Ovary (tissue), 9 donors: ENCODE data around the gene RHOB. TPM values are rescaled to one million over a fixed set of nuclear protein-coding genes. Genes with fewer than 3 reads are reported as not detected.

Source experiments
- DNase-seq, 5 donors: peaks; one replicate each; pipeline ENCODE4 v3.0.0-alpha.2; 2019 to 2020
- H3K27ac ChIP-seq, 2 donors: fragments of 200-600 bp; one replicate each; pipeline versions ENCODE4 v1.5.1 to v1.8.0; 2019 to 2022
- H3K27me3 ChIP-seq: fragments of 200-600 bp; one replicate; pipeline ENCODE4 v1.8.0; 2022
- H3K36me3 ChIP-seq: fragments of 200-600 bp; sonication (generic); one replicate; pipeline ENCODE4 v1.5.1; 2019
- H3K4me1 ChIP-seq: one replicate; pipeline ENCODE4 v1.8.1; 2013; ENCODE audit warnings: mild to moderate bottlenecking, moderate library complexity; ENCODE audit not compliant: insufficient read depth
- H3K4me3 ChIP-seq: fragments of 200-600 bp; sonication (generic); one replicate; pipeline ENCODE4 v1.5.1; 2017
- H3K9me3 ChIP-seq, 2 donors: fragments of 200-600 bp in 1 of 2; sonication (generic) in 1 of 2; one replicate each; pipeline versions ENCODE4 v1.5.1 to v1.8.1; 2013 to 2019; ENCODE audit warnings: mild to moderate bottlenecking in 1 of 2, moderate library complexity in 1 of 2
- CTCF ChIP-seq, 3 donors: fragments of 450-650 bp in 2 of 3; fragments of 200-600 bp in 1 of 3; IDR thresholded peaks; one replicate each; pipeline versions ENCODE4 v1.5.1 to v1.8.0; 2016 to 2022; ENCODE audit warnings: antibody characterized with exemption in 3 of 3, mild to moderate bottlenecking in 1 of 3
- EP300 ChIP-seq: sonication (generic); formaldehyde crosslinking; IDR thresholded peaks from one replicate; pipeline ENCODE4 v1.6.1; 2017; ENCODE audit warnings: antibody characterized with exemption
- POLR2A ChIP-seq: fragments of 450-650 bp; IDR thresholded peaks from one replicate; pipeline ENCODE4 v1.6.1; 2017; ENCODE audit warnings: antibody characterized with exemption, mild to moderate bottlenecking, moderate library complexity
- WGBS, 3 donors: extraction: QIAGEN DNeasy Blood & Tissue Kit in 1 of 3; methylation state at CpG; one replicate each; pipeline versions ENCODE4 v1.1.5 to v1.1.7; 2013 to 2017; 5-methylcytosine and 5-hydroxymethylcytosine counted together
- intact Hi-C, 4 donors: fragments of 100-400 bp; cut with DNase I; formaldehyde crosslinking; loops; one replicate each; pipeline versions ENCODE4 v1.11.0 to v1.15.1; 2022 to 2023
- polyA plus RNA-seq, 2 donors: library from polyadenylated mRNA; stranded (reverse); fragments of 200-250 nt in 1 of 2; fragments of 350-450 nt in 1 of 2; fragmentation: Illumina TruSeq in 1 of 2; extraction: RNeasy Lipid Tissue Mini Kit (QIAGEN cat#74804) in 1 of 2; gene quantifications; one replicate each; pipeline ENCODE4 v1.2.3, GENCODE V29; 2013 to 2014
- total RNA-seq, 7 donors: library from RNA; depleted of rRNA in 2 of 7; stranded (reverse); fragments of >200 nt in 2 of 7; fragmentation: NEBNext Ultra II Directional in 3 of 7; extraction: Animal tissue kit (Norgen Biotek cat#: 25700) in 3 of 7; gene quantifications; one replicate each; pipeline versions ENCODE4 v1.1.0 to v1.2.4, GENCODE V29; 2016 to 2023
- donor health status: DM: no; HTN: no; CAD: no; lungs with moderate emphysema.
- donor health status: DM: no; HTN: no; CAD: no.
- donor health status: Bipolar disorder and iron deficiency.
- donor health status: DM: yes; HTN: yes; CAD: no.
- donor health status: DM: no; HTN: no; CAD: no.
- donor health status: DM: yes; HTN: yes; CAD: no.

Gene RHOB
- total and polyA plus RNA-seq, 9 donors: 200 to 1,363 (median 432) TPM

- H3K27me3 ChIP-seq: no peaks in the 10 kb centered on the region
- DNase-seq: peak in 1 of 5 donors; percentile 13
- H3K4me3 ChIP-seq: no peak overlapping the region
- intact Hi-C loops: loop anchor here in 2 of 4 donors (5.0 to 10.0 kb wide), 2 partner anchors 39 to 142 kb away; no protein-coding TSS in a partner anchor
- no peak overlapping the region for H3K27ac ChIP-seq
- H3K4me1 ChIP-seq: peaks cover 6% of the 10 kb centered on the region
- WGBS, 3 donors: 97 to 99% (median 98%) methylated on average over 3 of the region's 3 CpGs
- H3K36me3 ChIP-seq: no peaks in the 10 kb centered on the region
- TF ChIP-seq CTCF (IDR thresholded peaks at IDR 0.05) (no peak), EP300 (no peak), POLR2A (no peak)
- no peaks in the 10 kb centered on the region for H3K9me3 ChIP-seq
These were observed 6.2 kb downstream of the RHOB start for GRCh38 chr2:20453087-20453486.

- DNase-seq: peak in 1 of 5 donors; percentile 9
- H3K27ac ChIP-seq: no peak overlapping the region
- 90 to 95% (median 92%) methylated on average over 7 of the region's 7 CpGs for WGBS, 3 donors
These were observed 7.4 kb downstream of the RHOB start for GRCh38 chr2:20454036-20454981.

GRCh38 chr2:20455076-20455587 is 8.3 kb downstream of the RHOB start:
- Histone ChIP-seq H3K27ac (no peak overlapping the region), H3K4me3 (no peak overlapping the region), H3K27me3 (no peaks in the 10 kb centered on the region), H3K9me3 (no peaks in the 10 kb centered on the region), H3K4me1 (peaks cover 5% of the 10 kb centered on the region), H3K36me3 (no peaks in the 10 kb centered on the region)
- intact Hi-C loops: loop anchor here in 1 of 4 donors (10.0 kb wide), 1 partner anchor 140 kb away; no protein-coding TSS in a partner anchor
- TF ChIP-seq CTCF (IDR thresholded peaks at IDR 0.05) (no peak), EP300 (no peak), POLR2A (no peak)
- peak in 1 of 5 donors; percentile 8 for DNase-seq
- WGBS, 3 donors: 96 to 98% (median 96%) methylated on average over 3 of the region's 3 CpGs

More at GRCh38 chr2:20454036-20454981, 7.4 kb downstream of the RHOB start:
- intact Hi-C loops: loop anchor here in 2 of 4 donors (5.0 to 10.0 kb wide), 2 partner anchors 38 to 140 kb away; no protein-coding TSS in a partner anchor
- TF ChIP-seq POLR2A (no peak), CTCF (IDR thresholded peaks at IDR 0.05) (no peak), EP300 (no peak)
- Histone ChIP-seq H3K27me3 (no peaks in the 10 kb centered on the region), H3K4me1 (peaks cover 6% of the 10 kb centered on the region), H3K36me3 (no peaks in the 10 kb centered on the region), H3K9me3 (no peaks in the 10 kb centered on the region), H3K4me3 (no peak overlapping the region)

GRCh38 chr2:20456116-20456571 is 9.3 kb downstream of the RHOB start:
- intact Hi-C loops: loop anchor here in 1 of 4 donors (10.0 kb wide), 1 partner anchor 139 kb away; no protein-coding TSS in a partner anchor
- Histone ChIP-seq H3K27me3 (no peaks in the 10 kb centered on the region), H3K4me1 (no peaks in the 10 kb centered on the region), H3K9me3 (no peaks in the 10 kb centered on the region), H3K36me3 (no peaks in the 10 kb centered on the region), H3K27ac (no peak overlapping the region), H3K4me3 (no peak overlapping the region)
- peak in 1 of 5 donors; percentile 24 for DNase-seq
- TF ChIP-seq POLR2A (no peak), EP300 (no peak), CTCF (IDR thresholded peaks at IDR 0.05) (no peak)
